ENCODE measurements around the gene TIMP2.
"Not testable (repeated sequence)": the region's sequence is repeated elsewhere in the genome, so short reads cannot be mapped to it uniquely, and the experiment has no call there.

TIMP2 gene

GRCh38 chr17:78908426-78908825 is 16.8 kb downstream of the TIMP2 start:
- no peaks in the 10 kb centered on the region for H3K4me1 ChIP-seq (ENCODE audit: control insufficient read depth, insufficient read depth, low read length, poor library complexity, severe bottlenecking)
- no peak overlapping the region for H3K4me3 ChIP-seq (ENCODE audit: insufficient read depth, low read depth, low read length, poor library complexity, severe bottlenecking)
- H3K36me3 ChIP-seq (ENCODE audit: control insufficient read depth, insufficient read depth, low read length): no peaks in the 10 kb centered on the region
- DNase-seq: no peak
- H3K27me3 ChIP-seq (replicated peaks; ENCODE audit: control insufficient read depth, insufficient read depth, low read length, poor library complexity, severe bottlenecking): no peaks in the 10 kb centered on the region
- no peak overlapping the region for H3K27ac ChIP-seq (ENCODE audit: insufficient read depth, low read length, poor library complexity, severe bottlenecking)
- H3K9me3 ChIP-seq (ENCODE audit: control insufficient read depth, low read length): no peaks in the 10 kb centered on the region

GRCh38 chr17:78905541-78905940 is 19.6 kb downstream of the TIMP2 start:
- Histone ChIP-seq H3K27me3 (replicated peaks; ENCODE audit: control insufficient read depth, insufficient read depth, low read length, poor library complexity, severe bottlenecking) (no peaks in the 10 kb centered on the region), H3K36me3 (ENCODE audit: control insufficient read depth, insufficient read depth, low read length) (no peaks in the 10 kb centered on the region), H3K27ac (ENCODE audit: insufficient read depth, low read length, poor library complexity, severe bottlenecking) (no peak overlapping the region), H3K4me3 (ENCODE audit: insufficient read depth, low read depth, low read length, poor library complexity, severe bottlenecking) (no peak overlapping the region), H3K9me3 (ENCODE audit: control insufficient read depth, low read length) (no peaks in the 10 kb centered on the region), H3K4me1 (ENCODE audit: control insufficient read depth, insufficient read depth, low read length, poor library complexity, severe bottlenecking) (no peaks in the 10 kb centered on the region)
- DNase-seq: no peak

GRCh38 chr17:78905116-78905515 is 20.1 kb downstream of the TIMP2 start:
- Histone ChIP-seq H3K4me1 (ENCODE audit: control insufficient read depth, insufficient read depth, low read length, poor library complexity, severe bottlenecking) (no peaks in the 10 kb centered on the region), H3K27me3 (replicated peaks; ENCODE audit: control insufficient read depth, insufficient read depth, low read length, poor library complexity, severe bottlenecking) (no peaks in the 10 kb centered on the region), H3K27ac (ENCODE audit: insufficient read depth, low read length, poor library complexity, severe bottlenecking) (no peak overlapping the region), H3K4me3 (ENCODE audit: insufficient read depth, low read depth, low read length, poor library complexity, severe bottlenecking) (no peak overlapping the region), H3K9me3 (ENCODE audit: control insufficient read depth, low read length) (no peaks in the 10 kb centered on the region), H3K36me3 (ENCODE audit: control insufficient read depth, insufficient read depth, low read length) (no peaks in the 10 kb centered on the region)
- no peak for DNase-seq

- Histone ChIP-seq H3K4me1 (ENCODE audit: control insufficient read depth, insufficient read depth, low read length, poor library complexity, severe bottlenecking) (no peaks in the 10 kb centered on the region), H3K36me3 (ENCODE audit: control insufficient read depth, insufficient read depth, low read length) (no peaks in the 10 kb centered on the region), H3K27ac (ENCODE audit: insufficient read depth, low read length, poor library complexity, severe bottlenecking) (no peak overlapping the region), H3K4me3 (ENCODE audit: insufficient read depth, low read depth, low read length, poor library complexity, severe bottlenecking) (no peak overlapping the region), H3K27me3 (replicated peaks; ENCODE audit: control insufficient read depth, insufficient read depth, low read length, poor library complexity, severe bottlenecking) (no peaks in the 10 kb centered on the region), H3K9me3 (ENCODE audit: control insufficient read depth, low read length) (no peaks in the 10 kb centered on the region)
- DNase-seq: no peak
Measured at GRCh38 chr17:78904371-78904770, 20.8 kb downstream of the TIMP2 start.

GRCh38 chr17:78903101-78903779 is 21.9 kb downstream of the TIMP2 start, which contains the start of gene CEP295NL:
Gene CEP295NL, minus strand, starts transcription at chr17:78903201. Its CDS starts 1,373 bp downstream, at chr17:78901828.
- no peaks in the 10 kb centered on the region for H3K4me1 ChIP-seq (ENCODE audit: control insufficient read depth, insufficient read depth, low read length, poor library complexity, severe bottlenecking)
- DNase-seq: no peak
- H3K27ac ChIP-seq (ENCODE audit: insufficient read depth, low read length, poor library complexity, severe bottlenecking): no peak within 1 kb of the TSS
- no peak within 1 kb of the TSS for H3K4me3 ChIP-seq (ENCODE audit: insufficient read depth, low read depth, low read length, poor library complexity, severe bottlenecking)
- H3K27me3 ChIP-seq (replicated peaks; ENCODE audit: control insufficient read depth, insufficient read depth, low read length, poor library complexity, severe bottlenecking): no peaks in the 10 kb centered on the region
- no peaks in the 10 kb centered on the region for H3K36me3 ChIP-seq (ENCODE audit: control insufficient read depth, insufficient read depth, low read length)
- H3K9me3 ChIP-seq (ENCODE audit: control insufficient read depth, low read length): no peaks in the 10 kb centered on the region

GRCh38 chr17:78902231-78902630 is 23.0 kb downstream of the TIMP2 start:
- H3K27ac ChIP-seq (ENCODE audit: insufficient read depth, low read length, poor library complexity, severe bottlenecking); H3K4me1 ChIP-seq (ENCODE audit: control insufficient read depth, insufficient read depth, low read length, poor library complexity, severe bottlenecking); DNase-seq; H3K4me3 ChIP-seq (ENCODE audit: insufficient read depth, low read depth, low read length, poor library complexity, severe bottlenecking); H3K27me3 ChIP-seq (replicated peaks; ENCODE audit: control insufficient read depth, insufficient read depth, low read length, poor library complexity, severe bottlenecking); H3K36me3 ChIP-seq (ENCODE audit: control insufficient read depth, insufficient read depth, low read length); H3K9me3 ChIP-seq (ENCODE audit: control insufficient read depth, low read length): not testable (repeated sequence)

- H3K27me3 ChIP-seq (replicated peaks; ENCODE audit: control insufficient read depth, insufficient read depth, low read length, poor library complexity, severe bottlenecking): no peaks in the 10 kb centered on the region
- no peak for DNase-seq
- no peak overlapping the region for H3K27ac ChIP-seq (ENCODE audit: insufficient read depth, low read length, poor library complexity, severe bottlenecking)
- H3K36me3 ChIP-seq (ENCODE audit: control insufficient read depth, insufficient read depth, low read length): no peaks in the 10 kb centered on the region
- H3K4me3 ChIP-seq (ENCODE audit: insufficient read depth, low read depth, low read length, poor library complexity, severe bottlenecking): no peak overlapping the region
- no peaks in the 10 kb centered on the region for H3K9me3 ChIP-seq (ENCODE audit: control insufficient read depth, low read length)
- no peaks in the 10 kb centered on the region for H3K4me1 ChIP-seq (ENCODE audit: control insufficient read depth, insufficient read depth, low read length, poor library complexity, severe bottlenecking)
Measured at GRCh38 chr17:78901806-78902205, 23.4 kb downstream of the TIMP2 start.

- Histone ChIP-seq H3K4me3 (ENCODE audit: insufficient read depth, low read depth, low read length, poor library complexity, severe bottlenecking) (no peak overlapping the region), H3K4me1 (ENCODE audit: control insufficient read depth, insufficient read depth, low read length, poor library complexity, severe bottlenecking) (no peaks in the 10 kb centered on the region), H3K36me3 (ENCODE audit: control insufficient read depth, insufficient read depth, low read length) (no peaks in the 10 kb centered on the region), H3K27me3 (replicated peaks; ENCODE audit: control insufficient read depth, insufficient read depth, low read length, poor library complexity, severe bottlenecking) (no peaks in the 10 kb centered on the region), H3K9me3 (ENCODE audit: control insufficient read depth, low read length) (no peaks in the 10 kb centered on the region), H3K27ac (ENCODE audit: insufficient read depth, low read length, poor library complexity, severe bottlenecking) (no peak overlapping the region)
- no peak for DNase-seq
Measured at GRCh38 chr17:78900816-78901215, 24.4 kb downstream of the TIMP2 start.

GRCh38 chr17:78899361-78900260 is 25.6 kb downstream of the TIMP2 start:
- Histone ChIP-seq H3K9me3 (ENCODE audit: control insufficient read depth, low read length) (no peaks in the 10 kb centered on the region), H3K27ac (ENCODE audit: insufficient read depth, low read length, poor library complexity, severe bottlenecking) (no peak overlapping the region), H3K27me3 (replicated peaks; ENCODE audit: control insufficient read depth, insufficient read depth, low read length, poor library complexity, severe bottlenecking) (no peaks in the 10 kb centered on the region), H3K4me1 (ENCODE audit: control insufficient read depth, insufficient read depth, low read length, poor library complexity, severe bottlenecking) (no peaks in the 10 kb centered on the region), H3K4me3 (ENCODE audit: insufficient read depth, low read depth, low read length, poor library complexity, severe bottlenecking) (no peak overlapping the region), H3K36me3 (ENCODE audit: control insufficient read depth, insufficient read depth, low read length) (no peaks in the 10 kb centered on the region)
- no peak for DNase-seq

- Histone ChIP-seq H3K9me3 (ENCODE audit: control insufficient read depth, low read length) (no peaks in the 10 kb centered on the region), H3K4me3 (ENCODE audit: insufficient read depth, low read depth, low read length, poor library complexity, severe bottlenecking) (no peak overlapping the region), H3K27ac (ENCODE audit: insufficient read depth, low read length, poor library complexity, severe bottlenecking) (no peak overlapping the region), H3K4me1 (ENCODE audit: control insufficient read depth, insufficient read depth, low read length, poor library complexity, severe bottlenecking) (no peaks in the 10 kb centered on the region), H3K27me3 (replicated peaks; ENCODE audit: control insufficient read depth, insufficient read depth, low read length, poor library complexity, severe bottlenecking) (no peaks in the 10 kb centered on the region), H3K36me3 (ENCODE audit: control insufficient read depth, insufficient read depth, low read length) (no peaks in the 10 kb centered on the region)
- DNase-seq: no peak
Measured at GRCh38 chr17:78898947-78899346, 26.2 kb downstream of the TIMP2 start.
